K562 (cell line): ENCODE measurements around the gene GZMM. TPM values are rescaled to one million over a fixed set of nuclear protein-coding genes. Genes with fewer than 3 reads are reported as not detected.
A peak's percentile ranks its signal among the peaks of the same experiment; 100 is the strongest.

Experiments
- CREBBP ChIP-seq: IDR thresholded peaks from one replicate; pipeline ENCODE4 v1.6.1; 2012; ENCODE audit warnings: low read depth, mild to moderate bottlenecking, control low read depth, inconsistent platforms, low read length
- DMBX1 ChIP-seq: fragments of 250-450 bp; sonication (Bioruptor Pico); IDR thresholded peaks from 2 replicates; pipeline ENCODE4 v1.8.0; 2022; ENCODE audit warnings: inconsistent platforms, mild to moderate bottlenecking, moderate library complexity, borderline replicate concordance
- EGR1 ChIP-seq: fragments of 450-650 bp; conservative IDR thresholded peaks from 2 replicates; pipeline ENCODE4 v1.6.1; 2017; ENCODE audit warnings: mild to moderate bottlenecking
- ELF1 ChIP-seq: fragments of 200-800 bp; sonication (Bioruptor generic); IDR thresholded peaks from 2 replicates; pipeline ENCODE4 v1.6.1; 2016; ENCODE audit warnings: missing genetic modification characterization, missing compliant biosample characterization
- ESRRA ChIP-seq: fragments of 450-650 bp; IDR thresholded peaks from 2 replicates; pipeline ENCODE4 v1.6.1; 2014; ENCODE audit warnings: low read depth, mild to moderate bottlenecking, moderate library complexity, borderline replicate concordance
- GABPB2 ChIP-seq: fragments of 250-450 bp; sonication (Bioruptor Pico); conservative IDR thresholded peaks from 2 replicates; pipeline ENCODE4 v1.5.1; 2021; ENCODE audit warnings: mild to moderate bottlenecking
- GTF2E2 ChIP-seq: fragments of 200-800 bp; sonication (Bioruptor generic); IDR thresholded peaks from 2 replicates; pipeline ENCODE4 v1.6.1; 2016; ENCODE audit warnings: missing genetic modification characterization, missing compliant biosample characterization
- HDAC1 ChIP-seq, 2 experiments: fragments of 450-650 bp; IDR thresholded peaks; 2 replicates each; pipeline ENCODE4 v1.6.1; 2016 to 2017; ENCODE audit warnings: inconsistent platforms in 1 of 2, mild to moderate bottlenecking in 1 of 2, moderate library complexity in 1 of 2
- HLTF ChIP-seq: fragments of 450-650 bp; IDR thresholded peaks from 2 replicates; pipeline ENCODE4 v1.6.1; 2016
- HNRNPH1 ChIP-seq: fragments of 200-400 bp; formaldehyde crosslinking; optimal IDR thresholded peaks from 2 replicates; pipeline ENCODE3; 2017; ENCODE audit warnings: low read depth, mild to moderate bottlenecking, low read length, moderate library complexity
- IFI16 ChIP-seq: fragments of 250-450 bp; sonication (Bioruptor Pico); IDR thresholded peaks from 2 replicates; pipeline ENCODE4 v2.1.2; 2022; ENCODE audit warnings: mild to moderate bottlenecking, inconsistent platforms
- KDM2B ChIP-seq: fragments of 250-450 bp; sonication (Bioruptor Pico); IDR thresholded peaks from 2 replicates; pipeline ENCODE4 v1.8.0; 2021; ENCODE audit warnings: mild to moderate bottlenecking, moderate library complexity
- KLF6 ChIP-seq: fragments of 250-450 bp; sonication (Bioruptor Pico); IDR thresholded peaks from 2 replicates; pipeline ENCODE4 v1.4.0; 2020; ENCODE audit warnings: mild to moderate bottlenecking, moderate library complexity, borderline replicate concordance
- NCOA6 ChIP-seq: fragments of 450-650 bp; IDR thresholded peaks from 2 replicates; pipeline ENCODE4 v1.6.1; 2017; ENCODE audit warnings: mild to moderate bottlenecking
- NCOR1 ChIP-seq: fragments of 450-650 bp; IDR thresholded peaks from 2 replicates; pipeline ENCODE4 v1.6.1; 2016; ENCODE audit warnings: mild to moderate bottlenecking, moderate library complexity
- NFYB ChIP-seq: IDR thresholded peaks from 2 replicates; pipeline ENCODE4 v1.6.1; 2011; ENCODE audit warnings: mild to moderate bottlenecking, moderate library complexity; ENCODE audit not compliant: insufficient read length; ENCODE audit errors: extremely low read depth
- NR2F6 ChIP-seq: fragments of 450-650 bp; formaldehyde crosslinking; IDR thresholded peaks from 2 replicates; pipeline ENCODE4 v1.4.0; 2020; ENCODE audit warnings: mild to moderate bottlenecking
- PCBP2 ChIP-seq: fragments of 200-400 bp; formaldehyde crosslinking; IDR thresholded peaks from 2 replicates; pipeline ENCODE4 v1.6.1; 2018; ENCODE audit warnings: low read length, low read depth, mild to moderate bottlenecking, moderate library complexity; ENCODE audit not compliant: poor library complexity, severe bottlenecking
- SMARCC2 ChIP-seq: fragments of 450-650 bp; IDR thresholded peaks from 2 replicates; pipeline ENCODE4 v1.6.1; 2017; ENCODE audit warnings: antibody characterized with exemption, moderate library complexity, mild to moderate bottlenecking, low read depth
- SRF ChIP-seq, 2 experiments: fragments of 250-450, 450-650 bp in 1 of 2; sonication (Bioruptor Pico) in 1 of 2; sonication (generic) in 1 of 2; formaldehyde crosslinking; IDR thresholded peaks; 2 replicates each; pipeline versions ENCODE4 v1.5.0 to v1.5.1; 2020 to 2022; ENCODE audit warnings: mild to moderate bottlenecking in 1 of 2, missing genetic modification reagents in 1 of 2
- TCF15 ChIP-seq: fragments of 250-450 bp; sonication (Bioruptor Pico); IDR thresholded peaks from 2 replicates; pipeline ENCODE4 v1.8.0; 2022; ENCODE audit warnings: moderate library complexity, mild to moderate bottlenecking, inconsistent platforms
- TEAD2 ChIP-seq: fragments of 450-650 bp; IDR thresholded peaks from 2 replicates; pipeline ENCODE4 v1.6.1; 2016; ENCODE audit warnings: missing genetic modification characterization, control low read depth, missing compliant biosample characterization
- THRA ChIP-seq: fragments of 450-650 bp; IDR thresholded peaks from 2 replicates; pipeline ENCODE4 v1.6.1; 2017; ENCODE audit warnings: mild to moderate bottlenecking, moderate library complexity
- WHSC1 ChIP-seq: IDR thresholded peaks from one replicate; pipeline ENCODE4 v1.6.1; 2012; ENCODE audit warnings: low read length, control low read depth, inconsistent platforms
- XRCC4 ChIP-seq: IDR thresholded peaks from one replicate; pipeline ENCODE4 v1.6.1; 2011; ENCODE audit not compliant: insufficient read depth, insufficient read length; ENCODE audit errors: extremely low read depth
- ZBTB9 ChIP-seq: fragments of 450-650 bp; formaldehyde crosslinking; IDR thresholded peaks from 2 replicates; pipeline ENCODE4 v1.4.0; 2020; ENCODE audit warnings: mild to moderate bottlenecking, moderate library complexity
- ZFP1 ChIP-seq: fragments of 450-650 bp; formaldehyde crosslinking; IDR thresholded peaks from 2 replicates; pipeline ENCODE4 v1.4.0; 2020; ENCODE audit warnings: mild to moderate bottlenecking, mixed read lengths
- ZNF133 ChIP-seq: fragments of 250-450 bp; sonication (Bioruptor Pico); IDR thresholded peaks from 2 replicates; pipeline ENCODE4 v1.4.0; 2020; ENCODE audit warnings: mild to moderate bottlenecking
- polyA plus RNA-seq, 8 experiments: library from polyadenylated mRNA; depleted of rRNA in 4 of 8; stranded (reverse) in 5 of 8; unstranded in 3 of 8; fragments of >200 nt; fragmentation: Nextera tagmentation in 2 of 8; fragmentation: Illumina TruSeq in 1 of 8; extraction: Ambion mirVana in 2 of 8; extraction: Trizol in 1 of 8; gene quantifications; 2 replicates each; pipeline versions ENCODE4 v1.2.1 to v1.2.3, GENCODE V29; 2011 to 2014; ENCODE audit warnings: inconsistent platforms in 1 of 8, missing spikeins in 1 of 8
- total RNA-seq, 7 experiments: library from RNA; depleted of rRNA in 6 of 7; stranded (reverse); fragments of >200 nt in 6 of 7; fragmentation: Illumina TruSeq in 2 of 7; extraction: Trizol in 2 of 7; gene quantifications; 2 replicates each; pipeline versions ENCODE4 v1.2.1 to v1.2.3, GENCODE V29; 2011 to 2021; ENCODE audit warnings: low replicate concordance in 1 of 7

The GZMM gene
- total and polyA plus RNA-seq, 9 of the 15 experiments (the other 6 are each of a cell fraction or from before 2014, with no cell fraction given), result 0.08 to 2.6 (median 0.70) TPM; not detected in 2

GRCh38 chr19:574658-575526 lies 31.0 kb downstream of the GZMM start (continued):
- no peak for TF ChIP-seq THRA
- peak; percentile 92 for TF ChIP-seq SMARCC2
- TF ChIP-seq KDM2B, result no peak
- TF ChIP-seq WHSC1, result no peak
- TF ChIP-seq NCOR1, result peak; percentile 99
- TF ChIP-seq SRF (CRISPR knock-in tag; IDR thresholded peaks at IDR 0.05), result no peak; a peak in 1 of 4 replicates
- TF ChIP-seq XRCC4, result no peak
- no peak for TF ChIP-seq NCOA6
- no peak for TF ChIP-seq ZFP1 (CRISPR knock-in tag)
- no peak for TF ChIP-seq TEAD2 (tag)
- no peak for TF ChIP-seq HLTF
- TF ChIP-seq GTF2E2 (tag), result no peak
- no peak for TF ChIP-seq HNRNPH1
- peak; percentile 86; the same call in 1 of the 2 replicates for TF ChIP-seq ZBTB9 (CRISPR knock-in tag)
- peak; percentile 92 for TF ChIP-seq DMBX1
- no peak for TF ChIP-seq IFI16
- no peak for TF ChIP-seq NFYB
- TF ChIP-seq NR2F6 (CRISPR knock-in tag), result no peak
- peak; percentile 100 for TF ChIP-seq EGR1
- no peak for TF ChIP-seq TCF15 (CRISPR knock-in tag)
- TF ChIP-seq KLF6 (CRISPR knock-in tag), result 0 out of 2 replicates have a peak, but pooled peaks have one; percentile 18
- peak; percentile 63 to 96; a peak in 3 of 4 replicates for TF ChIP-seq HDAC1 (IDR thresholded peaks at IDR 0.05)
- TF ChIP-seq ZNF133 (CRISPR knock-in tag), result no peak
- no peak for TF ChIP-seq ELF1 (tag)
- TF ChIP-seq CREBBP, result no peak
- TF ChIP-seq PCBP2, result no peak
- no peak for TF ChIP-seq GABPB2
- peak; percentile 74; the same call in 1 of the 2 replicates for TF ChIP-seq ESRRA
